Neural cell (in vitro differentiated cells): Measurements from ENCODE around the gene GNG11. TPM values are rescaled to one million over a fixed set of nuclear protein-coding genes. Genes with fewer than 3 reads are reported as not detected.

ENCODE experiments used
- H2AFZ ChIP-seq: fragments of 200-600, 300-800 bp; sonication (generic), shearing (Covaris generic); 2 replicates; pipeline ENCODE4 v1.6.0; 2014; ENCODE audit warnings: low read depth, mild to moderate bottlenecking, antibody characterized with exemption, low read length, moderate library complexity
- H3F3A ChIP-seq: fragments of 200-600 bp; shearing (Covaris generic); 2 replicates; pipeline ENCODE4 v1.6.1; 2016; ENCODE audit warnings: mild to moderate bottlenecking, moderate library complexity, mixed read lengths, antibody characterized with exemption, low read length; ENCODE audit not compliant: insufficient read depth, poor library complexity, severe bottlenecking
- H3K27ac ChIP-seq: fragments of 200-600, 300-800 bp; sonication (generic), shearing (Covaris generic); 2 replicates; pipeline ENCODE4 v1.5.1; 2014; ENCODE audit warnings: mild to moderate bottlenecking, low read length, moderate library complexity
- H3K27me3 ChIP-seq: fragments of 300-800, 200-600 bp; sonication (generic), shearing (Covaris generic); 2 replicates; pipeline ENCODE4 v1.6.0; 2014; ENCODE audit warnings: mild to moderate bottlenecking, low read depth, low read length, moderate library complexity; ENCODE audit not compliant: insufficient read depth
- H3K36me3 ChIP-seq: fragments of 300-800, 200-600 bp; sonication (generic), shearing (Covaris generic); 2 replicates; pipeline ENCODE4 v1.5.1; 2014; ENCODE audit warnings: mild to moderate bottlenecking, antibody characterized with exemption, low read length, moderate library complexity; ENCODE audit not compliant: insufficient read depth
- H3K4me2 ChIP-seq: fragments of 300-800, 200-600 bp; sonication (generic), shearing (Covaris generic); 2 replicates; pipeline ENCODE4 v1.6.0; 2014; ENCODE audit warnings: mild to moderate bottlenecking, low read length
- H3K4me3 ChIP-seq: fragments of 300-800, 200-600 bp; sonication (generic), shearing (Covaris generic); 2 replicates; pipeline ENCODE4 v1.5.1; 2014; ENCODE audit warnings: mild to moderate bottlenecking, low read length, moderate library complexity
- H3K79me2 ChIP-seq: fragments of 200-600 bp; shearing (Covaris generic); replicated peaks from 2 replicates; pipeline ENCODE4 v1.6.0; 2014; ENCODE audit warnings: mild to moderate bottlenecking, low read length, moderate library complexity; ENCODE audit not compliant: insufficient read depth
- H3K9ac ChIP-seq: fragments of 300-800, 200-600 bp; sonication (generic), shearing (Covaris generic); 2 replicates; pipeline ENCODE4 v1.6.1; 2016; ENCODE audit warnings: mild to moderate bottlenecking, low read length, mixed read lengths
- H3K9me2 ChIP-seq: fragments of 200-600 bp; shearing (Covaris generic); 2 replicates; pipeline ENCODE4 v1.6.1; 2016; ENCODE audit warnings: mild to moderate bottlenecking, low read length, mixed read lengths; ENCODE audit not compliant: insufficient read depth
- H3K9me3 ChIP-seq: fragments of 200-600, 300-800 bp; sonication (generic), shearing (Covaris generic); 2 replicates; pipeline ENCODE4 v1.6.1; 2016; ENCODE audit warnings: mild to moderate bottlenecking, mixed run types, low read length, moderate library complexity, mixed read lengths
- H4K20me1 ChIP-seq: fragments of 200-600 bp; shearing (Covaris generic); 2 replicates; pipeline ENCODE4 v1.6.1; 2016; ENCODE audit warnings: mild to moderate bottlenecking, mixed run types; ENCODE audit not compliant: insufficient read depth
- EP300 ChIP-seq: fragments of 450-650 bp; conservative IDR thresholded peaks from 2 replicates; pipeline ENCODE4 v1.6.1; 2014; ENCODE audit warnings: antibody characterized with exemption, mild to moderate bottlenecking, moderate library complexity; ENCODE audit not compliant: poor library complexity, severe bottlenecking
- EZH2 ChIP-seq: fragments of 200-600, 300-800 bp; shearing (Covaris generic), sonication (generic); IDR thresholded peaks from 2 replicates; pipeline ENCODE4 v1.6.1; 2014; ENCODE audit warnings: antibody characterized with exemption, low read length, borderline replicate concordance, mild to moderate bottlenecking; ENCODE audit not compliant: insufficient read depth, poor library complexity, severe bottlenecking
- MXI1 ChIP-seq: fragments of 450-650 bp; conservative IDR thresholded peaks from 2 replicates; pipeline ENCODE4 v1.6.1; 2014; ENCODE audit warnings: antibody characterized with exemption, mild to moderate bottlenecking; ENCODE audit not compliant: poor library complexity, severe bottlenecking
- POLR2AphosphoS5 ChIP-seq: IDR thresholded peaks from 2 replicates; pipeline ENCODE4 v1.6.1; 2012
- RAD21 ChIP-seq: fragments of 450-650 bp; conservative IDR thresholded peaks from 2 replicates; pipeline ENCODE4 v1.6.1; 2014; ENCODE audit warnings: antibody characterized with exemption, mild to moderate bottlenecking, moderate library complexity
- SMC3 ChIP-seq: fragments of 450-650 bp; conservative IDR thresholded peaks from 2 replicates; pipeline ENCODE4 v1.6.1; 2014; ENCODE audit warnings: antibody characterized with exemption, mild to moderate bottlenecking, moderate library complexity; ENCODE audit not compliant: poor library complexity
- TAF1 ChIP-seq: IDR thresholded peaks from 2 replicates; pipeline ENCODE4 v1.6.1; 2012; ENCODE audit warnings: low read depth
- polyA plus RNA-seq: library from polyadenylated mRNA; depleted of rRNA; stranded (reverse); fragments of >200 nt; gene quantifications from 2 replicates; pipeline ENCODE4 v1.2.3, GENCODE V29; 2014
- TF ChIP-seq, protein P1 (sequence below): IDR thresholded peaks from 2 replicates; pipeline ENCODE4 v1.6.1; 2012; ENCODE audit warnings: borderline replicate concordance
- TF ChIP-seq, protein P2 (sequence below): fragments of 450-650 bp; IDR thresholded peaks from 2 replicates; pipeline ENCODE4 v1.5.1; 2014; ENCODE audit warnings: antibody characterized with exemption, mild to moderate bottlenecking, moderate library complexity; ENCODE audit not compliant: poor library complexity, severe bottlenecking

GNG11 gene
- polyA plus RNA-seq, 1 donor from 2014 or later: 0.25 TPM

DNA sequence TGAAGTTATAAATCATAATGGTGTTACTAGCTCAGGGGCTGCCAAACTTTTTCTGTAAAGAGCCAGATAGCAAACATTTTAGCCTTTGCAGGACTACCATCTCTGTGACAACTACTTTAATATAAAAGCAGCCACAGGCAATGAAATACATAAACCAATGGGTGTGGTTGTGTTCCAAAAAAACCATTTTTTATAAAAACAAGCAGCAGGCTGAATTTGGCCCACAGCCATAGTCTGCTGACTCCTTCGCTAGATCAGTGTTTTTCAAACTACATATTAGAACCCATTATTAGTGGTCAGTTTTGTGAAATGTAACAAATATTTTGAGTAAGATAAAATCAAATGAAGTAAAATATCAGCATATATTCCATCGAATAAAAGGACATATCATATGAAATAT is 13.6 kb downstream of the GNG11 start:
- H3K9ac ChIP-seq: no peak overlapping the region

DNA sequence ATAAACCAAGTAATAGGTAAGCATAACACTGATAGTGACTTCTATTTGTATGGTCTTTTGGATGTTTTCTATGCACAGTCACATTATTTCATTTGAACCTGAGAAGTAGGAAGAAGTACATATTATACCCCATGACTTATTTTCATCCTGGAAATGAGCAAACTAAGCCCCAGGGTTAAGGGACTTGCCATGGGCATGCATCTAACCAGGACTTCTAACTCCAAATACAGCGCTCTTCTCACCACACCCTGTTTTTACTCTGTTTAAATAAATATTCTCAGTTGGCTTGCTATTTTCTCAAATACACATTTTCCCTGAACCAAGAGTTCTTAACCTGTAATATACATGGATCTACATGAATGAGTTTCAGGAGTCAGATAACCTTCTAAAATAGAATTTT is 16.3 kb downstream of the GNG11 start:
- Histone ChIP-seq H3K4me3 (no peak overlapping the region), H3K9ac (no peak overlapping the region), H3K4me2 (no peak overlapping the region), H4K20me1 (no peaks in the 10 kb centered on the region), H3K79me2 (no peaks in the 10 kb centered on the region), H3K9me2 (no peaks in the 10 kb centered on the region), H2AFZ (no peak overlapping the region), H3K27ac (no peak overlapping the region), H3K9me3 (no peaks in the 10 kb centered on the region), H3F3A (no peaks in the 10 kb centered on the region), H3K36me3 (no peaks in the 10 kb centered on the region), H3K27me3 (no peaks in the 10 kb centered on the region)
- TF ChIP-seq EP300 (no peak), MXI1 (no peak), EZH2 (no peak), SMC3 (no peak), POLR2AphosphoS5 (no peak), RAD21 (no peak), TAF1 (no peak)
- TF ChIP-seq, protein P1, sequence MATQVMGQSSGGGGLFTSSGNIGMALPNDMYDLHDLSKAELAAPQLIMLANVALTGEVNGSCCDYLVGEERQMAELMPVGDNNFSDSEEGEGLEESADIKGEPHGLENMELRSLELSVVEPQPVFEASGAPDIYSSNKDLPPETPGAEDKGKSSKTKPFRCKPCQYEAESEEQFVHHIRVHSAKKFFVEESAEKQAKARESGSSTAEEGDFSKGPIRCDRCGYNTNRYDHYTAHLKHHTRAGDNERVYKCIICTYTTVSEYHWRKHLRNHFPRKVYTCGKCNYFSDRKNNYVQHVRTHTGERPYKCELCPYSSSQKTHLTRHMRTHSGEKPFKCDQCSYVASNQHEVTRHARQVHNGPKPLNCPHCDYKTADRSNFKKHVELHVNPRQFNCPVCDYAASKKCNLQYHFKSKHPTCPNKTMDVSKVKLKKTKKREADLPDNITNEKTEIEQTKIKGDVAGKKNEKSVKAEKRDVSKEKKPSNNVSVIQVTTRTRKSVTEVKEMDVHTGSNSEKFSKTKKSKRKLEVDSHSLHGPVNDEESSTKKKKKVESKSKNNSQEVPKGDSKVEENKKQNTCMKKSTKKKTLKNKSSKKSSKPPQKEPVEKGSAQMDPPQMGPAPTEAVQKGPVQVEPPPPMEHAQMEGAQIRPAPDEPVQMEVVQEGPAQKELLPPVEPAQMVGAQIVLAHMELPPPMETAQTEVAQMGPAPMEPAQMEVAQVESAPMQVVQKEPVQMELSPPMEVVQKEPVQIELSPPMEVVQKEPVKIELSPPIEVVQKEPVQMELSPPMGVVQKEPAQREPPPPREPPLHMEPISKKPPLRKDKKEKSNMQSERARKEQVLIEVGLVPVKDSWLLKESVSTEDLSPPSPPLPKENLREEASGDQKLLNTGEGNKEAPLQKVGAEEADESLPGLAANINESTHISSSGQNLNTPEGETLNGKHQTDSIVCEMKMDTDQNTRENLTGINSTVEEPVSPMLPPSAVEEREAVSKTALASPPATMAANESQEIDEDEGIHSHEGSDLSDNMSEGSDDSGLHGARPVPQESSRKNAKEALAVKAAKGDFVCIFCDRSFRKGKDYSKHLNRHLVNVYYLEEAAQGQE: no peak
- TF ChIP-seq, protein P2, sequence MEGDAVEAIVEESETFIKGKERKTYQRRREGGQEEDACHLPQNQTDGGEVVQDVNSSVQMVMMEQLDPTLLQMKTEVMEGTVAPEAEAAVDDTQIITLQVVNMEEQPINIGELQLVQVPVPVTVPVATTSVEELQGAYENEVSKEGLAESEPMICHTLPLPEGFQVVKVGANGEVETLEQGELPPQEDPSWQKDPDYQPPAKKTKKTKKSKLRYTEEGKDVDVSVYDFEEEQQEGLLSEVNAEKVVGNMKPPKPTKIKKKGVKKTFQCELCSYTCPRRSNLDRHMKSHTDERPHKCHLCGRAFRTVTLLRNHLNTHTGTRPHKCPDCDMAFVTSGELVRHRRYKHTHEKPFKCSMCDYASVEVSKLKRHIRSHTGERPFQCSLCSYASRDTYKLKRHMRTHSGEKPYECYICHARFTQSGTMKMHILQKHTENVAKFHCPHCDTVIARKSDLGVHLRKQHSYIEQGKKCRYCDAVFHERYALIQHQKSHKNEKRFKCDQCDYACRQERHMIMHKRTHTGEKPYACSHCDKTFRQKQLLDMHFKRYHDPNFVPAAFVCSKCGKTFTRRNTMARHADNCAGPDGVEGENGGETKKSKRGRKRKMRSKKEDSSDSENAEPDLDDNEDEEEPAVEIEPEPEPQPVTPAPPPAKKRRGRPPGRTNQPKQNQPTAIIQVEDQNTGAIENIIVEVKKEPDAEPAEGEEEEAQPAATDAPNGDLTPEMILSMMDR: no peak

More for the DNA sequence above, 13.6 kb downstream of the GNG11 start:
- Histone ChIP-seq H3K27me3 (no peaks in the 10 kb centered on the region), H3K9me3 (no peaks in the 10 kb centered on the region), H3K4me2 (no peak overlapping the region), H3K79me2 (no peaks in the 10 kb centered on the region), H3K36me3 (no peaks in the 10 kb centered on the region), H3K9me2 (no peaks in the 10 kb centered on the region), H3F3A (no peaks in the 10 kb centered on the region), H3K27ac (no peak overlapping the region), H3K4me3 (no peak overlapping the region), H4K20me1 (no peaks in the 10 kb centered on the region), H2AFZ (no peak overlapping the region)
- TF ChIP-seq EP300 (no peak), TAF1 (no peak), EZH2 (no peak), POLR2AphosphoS5 (no peak), SMC3 (no peak), MXI1 (no peak), RAD21 (no peak)
- TF ChIP-seq, protein P1: no peak
- TF ChIP-seq, protein P2: no peak
